IPS DF 6.9 (cell line): ENCODE measurements around the gene KRTAP12-4.
"Not testable (repeated sequence)": the region's sequence is repeated elsewhere in the genome, so short reads cannot be mapped to it uniquely, and the experiment has no call there.

ENCODE experiments used
- DNase-seq: peaks from one replicate; pipeline ENCODE4 v3.0.0-alpha.2; 2013; ENCODE audit warnings: low read depth, low spot score
- H3K27ac ChIP-seq: one replicate; pipeline ENCODE4 v1.5.1; 2013; ENCODE audit warnings: low read length, control low read depth
- H3K27me3 ChIP-seq: 2 replicates; pipeline ENCODE4 v1.6.1; 2013; ENCODE audit warnings: mild to moderate bottlenecking, low read length; ENCODE audit not compliant: control insufficient read depth, insufficient read depth
- H3K36me3 ChIP-seq: 2 replicates; pipeline ENCODE4 v1.6.1; 2013; ENCODE audit warnings: low read length; ENCODE audit not compliant: control insufficient read depth, insufficient read depth
- H3K4me1 ChIP-seq: 2 replicates; pipeline ENCODE4 v1.6.1; 2013; ENCODE audit warnings: low read length; ENCODE audit not compliant: control insufficient read depth, insufficient read depth
- H3K4me3 ChIP-seq: 2 replicates; pipeline ENCODE4 v1.5.1; 2013; ENCODE audit warnings: mild to moderate bottlenecking, low read length
- H3K9me3 ChIP-seq: 2 replicates; pipeline ENCODE4 v1.6.1; 2013; ENCODE audit warnings: low read length, inconsistent platforms; ENCODE audit not compliant: control insufficient read depth, insufficient read depth
- WGBS: extraction: QIAGEN DNeasy Blood & Tissue Kit; methylation state at CpG from one replicate; pipeline ENCODE4 v1.1.7; 2013; ENCODE audit warnings: mixed read lengths, missing lambda C conversion rate; ENCODE audit not compliant: insufficient read length, insufficient coverage; 5-methylcytosine and 5-hydroxymethylcytosine counted together

KRTAP12-4 gene

GRCh38 chr21:44686843-44687561, 32.5 kb upstream of the KRTAP12-4 start:
- DNase-seq: no peak
- H3K9me3 ChIP-seq: no peaks in the 10 kb centered on the region
- no peak overlapping the region for H3K27ac ChIP-seq
- H3K4me3 ChIP-seq: no peak overlapping the region
- WGBS: no CpG with 5 or more reads among the region's 25 CpGs
- peaks cover 7% of the 10 kb centered on the region for H3K4me1 ChIP-seq
- no peaks in the 10 kb centered on the region for H3K36me3 ChIP-seq
- H3K27me3 ChIP-seq: no peaks in the 10 kb centered on the region

- Histone ChIP-seq H3K27me3 (no peaks in the 10 kb centered on the region), H3K4me3 (no peak overlapping the region), H3K4me1 (peaks cover 7% of the 10 kb centered on the region), H3K27ac (no peak overlapping the region), H3K9me3 (no peaks in the 10 kb centered on the region), H3K36me3 (no peaks in the 10 kb centered on the region)
- no CpG with 5 or more reads among the region's 14 CpGs for WGBS
- DNase-seq: no peak
These were observed 31.7 kb upstream of the KRTAP12-4 start for GRCh38 chr21:44686000-44686781.

- not testable (repeated sequence) for H3K27ac ChIP-seq, H3K36me3 ChIP-seq, H3K9me3 ChIP-seq, H3K4me3 ChIP-seq, H3K27me3 ChIP-seq, DNase-seq, H3K4me1 ChIP-seq
- no CpG with 5 or more reads among the region's 6 CpGs for WGBS
These were observed 30.6 kb upstream of the KRTAP12-4 start for GRCh38 chr21:44685050-44685449.

- no peaks in the 10 kb centered on the region for H3K27me3 ChIP-seq
- H3K27ac ChIP-seq: no peak overlapping the region
- DNase-seq: no peak
- no CpG with 5 or more reads among the region's 6 CpGs for WGBS
- no peaks in the 10 kb centered on the region for H3K9me3 ChIP-seq
- H3K36me3 ChIP-seq: no peaks in the 10 kb centered on the region
- peaks cover 7% of the 10 kb centered on the region for H3K4me1 ChIP-seq
- H3K4me3 ChIP-seq: no peak overlapping the region
These were observed 30.0 kb upstream of the KRTAP12-4 start for GRCh38 chr21:44684483-44684882.

GRCh38 chr21:44684077-44684476, 29.6 kb upstream of the KRTAP12-4 start:
- WGBS: no CpG with 5 or more reads among the region's 7 CpGs

GRCh38 chr21:44682580-44683151, 28.2 kb upstream of the KRTAP12-4 start:
- WGBS: no CpG with 5 or more reads among the region's 15 CpGs
- Histone ChIP-seq H3K4me3 (no peak overlapping the region), H3K4me1 (peaks cover 7% of the 10 kb centered on the region), H3K36me3 (no peaks in the 10 kb centered on the region), H3K27ac (no peak overlapping the region), H3K9me3 (no peaks in the 10 kb centered on the region), H3K27me3 (no peaks in the 10 kb centered on the region)
- no peak for DNase-seq

More at GRCh38 chr21:44684077-44684476, 29.6 kb upstream of the KRTAP12-4 start:
- Histone ChIP-seq H3K27ac (no peak overlapping the region), H3K4me3 (no peak overlapping the region), H3K4me1 (peaks cover 7% of the 10 kb centered on the region), H3K36me3 (no peaks in the 10 kb centered on the region), H3K27me3 (no peaks in the 10 kb centered on the region), H3K9me3 (no peaks in the 10 kb centered on the region)
- no peak for DNase-seq

- no peak for DNase-seq
These were observed 27.6 kb upstream of the KRTAP12-4 start, which contains the start of gene KRTAP12-1 for GRCh38 chr21:44681861-44682579. TSS of gene KRTAP12-1 (minus strand) at chr21:44682163. CDS start at chr21:44682123, 40 bp downstream.

GRCh38 chr21:44681152-44681551, 26.7 kb upstream of the KRTAP12-4 start:
- WGBS: no CpG with 5 or more reads among the region's 11 CpGs

More at GRCh38 chr21:44681861-44682579, 27.6 kb upstream of the KRTAP12-4 start, which contains the start of gene KRTAP12-1:
- no peak within 1 kb of the TSS for H3K27ac ChIP-seq
- no CpG with 5 or more reads among the region's 23 CpGs for WGBS
- no peaks in the 10 kb centered on the region for H3K27me3 ChIP-seq
- no peaks in the 10 kb centered on the region for H3K9me3 ChIP-seq
- H3K4me3 ChIP-seq: no peak within 1 kb of the TSS
- peaks cover 5% of the 10 kb centered on the region; the same call in 1 of the 2 replicates for H3K4me1 ChIP-seq
- H3K36me3 ChIP-seq: no peaks in the 10 kb centered on the region

GRCh38 chr21:44677881-44678280, 23.4 kb upstream of the KRTAP12-4 start:
- no peaks in the 10 kb centered on the region for H3K4me1 ChIP-seq
- no peaks in the 10 kb centered on the region for H3K36me3 ChIP-seq
- H3K27me3 ChIP-seq: no peaks in the 10 kb centered on the region
- H3K27ac ChIP-seq: no peak overlapping the region
- no peak overlapping the region for H3K4me3 ChIP-seq
- DNase-seq: no peak
- WGBS: no CpG with 5 or more reads among the region's 13 CpGs
- H3K9me3 ChIP-seq: no peaks in the 10 kb centered on the region

More at GRCh38 chr21:44681152-44681551, 26.7 kb upstream of the KRTAP12-4 start:
- Histone ChIP-seq H3K27ac (no peak overlapping the region), H3K27me3 (no peaks in the 10 kb centered on the region), H3K36me3 (no peaks in the 10 kb centered on the region), H3K9me3 (no peaks in the 10 kb centered on the region), H3K4me3 (no peak overlapping the region), H3K4me1 (peaks cover under 1% of the 10 kb centered on the region; the same call in 1 of the 2 replicates)
- no peak for DNase-seq

- WGBS: no CpG with 5 or more reads among the region's 1 CpG
- H3K27ac ChIP-seq: no peak overlapping the region
- H3K4me3 ChIP-seq: no peak overlapping the region
- H3K36me3 ChIP-seq: no peaks in the 10 kb centered on the region
- no peaks in the 10 kb centered on the region for H3K4me1 ChIP-seq
- H3K27me3 ChIP-seq: no peaks in the 10 kb centered on the region
- H3K9me3 ChIP-seq: peaks cover 3% of the 10 kb centered on the region; the same call in 1 of the 2 replicates
- no peak for DNase-seq
These were observed 17.5 kb upstream of the KRTAP12-4 start for GRCh38 chr21:44671911-44672310.
